ENCODE data around the gene TRMT11.
"Not testable (repeated sequence)": the region's sequence is repeated elsewhere in the genome, so short reads cannot be mapped to it uniquely, and the experiment has no call there.

The TRMT11 gene

DNA sequence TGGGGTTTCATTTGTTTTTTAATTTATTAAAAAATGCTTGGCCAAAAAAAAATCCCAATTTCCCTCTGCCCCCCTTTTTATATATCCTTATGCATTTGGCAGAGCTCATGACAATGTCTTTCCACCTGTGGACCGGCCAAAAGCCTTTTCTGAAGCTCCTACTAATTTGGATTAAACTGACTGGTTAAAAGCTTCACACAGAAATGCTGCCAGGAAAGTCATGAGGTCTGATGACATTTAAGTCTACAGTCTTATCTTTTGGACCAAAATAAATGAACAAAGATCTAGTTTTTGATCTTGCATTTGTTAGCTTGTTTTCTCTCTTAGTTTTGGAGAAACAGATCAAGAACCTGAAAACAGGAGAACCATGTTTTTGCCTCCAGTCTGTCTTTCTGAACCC, 66.1 kb downstream of the TRMT11 start:
- Histone ChIP-seq H3K4me1 (ENCODE audit: control insufficient read depth in 5 of 5, insufficient read depth in 5 of 5, low read length in 5 of 5) (peaks cover 2 to 38% (median 29%) of the 10 kb centered on the region in 5 donors), H3K27me3 (ENCODE audit: control insufficient read depth in 5 of 5, insufficient read depth in 4 of 5, low read length in 5 of 5) (no peaks in the 10 kb centered on the region), H3K9ac (ENCODE audit: low read length in 5 of 5) (no peak overlapping the region), H3K9me3 (ENCODE audit: control insufficient read depth in 5 of 5, low read length in 5 of 5) (no peaks in the 10 kb centered on the region), H3K27ac (ENCODE audit: low read depth, low read length) (peak overlapping the region; percentile 74), H3K36me3 (ENCODE audit: control insufficient read depth in 5 of 5, insufficient read depth in 5 of 5, low read length in 5 of 5) (peaks cover 0 to 14% (median 3%) of the 10 kb centered on the region in 5 donors), H3K4me3 (ENCODE audit: low read depth in 1 of 5, low read length in 5 of 5) (no peak overlapping the region)

DNA sequence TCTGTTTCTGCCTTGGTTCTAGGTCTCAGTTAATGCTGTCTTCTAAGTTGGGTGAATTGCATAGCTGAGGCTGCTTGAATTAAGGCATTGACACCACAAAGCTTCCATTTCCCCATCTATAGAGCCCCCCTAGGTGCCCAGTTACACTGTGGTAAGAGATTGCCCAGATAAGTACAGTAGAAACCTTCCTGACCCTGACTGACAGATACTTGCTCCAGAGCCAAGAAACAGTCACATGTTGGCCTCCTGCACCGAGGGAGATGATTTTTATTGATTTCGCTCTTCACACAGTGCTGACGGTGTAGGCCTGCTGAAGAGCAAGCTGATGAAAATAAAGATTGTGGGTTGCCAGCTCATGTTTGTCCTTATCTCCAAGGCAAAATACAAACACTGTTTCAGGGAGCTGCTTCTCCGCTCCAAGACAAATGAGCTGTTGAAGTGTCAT, 67.9 kb downstream of the TRMT11 start:
- Histone ChIP-seq H3K27me3 (ENCODE audit: control insufficient read depth in 5 of 5, insufficient read depth in 4 of 5, low read length in 5 of 5) (no peaks in the 10 kb centered on the region), H3K27ac (ENCODE audit: low read depth, low read length) (peak overlapping the region; percentile 39), H3K9me3 (ENCODE audit: control insufficient read depth in 5 of 5, low read length in 5 of 5) (no peaks in the 10 kb centered on the region), H3K4me3 (ENCODE audit: low read depth in 1 of 5, low read length in 5 of 5) (no peak overlapping the region), H3K9ac (ENCODE audit: low read length in 5 of 5) (no peak overlapping the region), H3K4me1 (ENCODE audit: control insufficient read depth in 5 of 5, insufficient read depth in 5 of 5, low read length in 5 of 5) (peaks cover 2 to 38% (median 29%) of the 10 kb centered on the region in 5 donors), H3K36me3 (ENCODE audit: control insufficient read depth in 5 of 5, insufficient read depth in 5 of 5, low read length in 5 of 5) (no peaks in the 10 kb centered on the region)

DNA sequence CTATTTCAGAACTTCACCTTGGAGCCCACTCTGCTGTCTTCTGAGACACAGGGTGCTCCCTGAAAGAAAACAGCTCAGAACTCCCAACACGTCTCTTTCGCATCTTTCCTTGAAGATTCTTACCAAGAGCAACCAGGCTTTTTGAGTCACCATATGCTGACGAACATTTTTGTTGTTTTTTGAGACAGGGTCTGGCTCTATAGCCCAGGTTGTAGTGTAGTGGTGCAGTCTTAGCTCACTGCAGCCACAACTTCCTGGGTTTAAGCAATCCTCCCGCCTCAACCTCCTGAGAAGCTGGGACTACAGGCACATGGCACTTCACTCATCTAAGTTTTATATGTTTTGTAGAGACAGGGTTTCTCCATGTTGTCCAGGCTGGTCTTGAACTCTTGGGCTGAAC, 68.5 kb downstream of the TRMT11 start:
- no peak overlapping the region for H3K9ac ChIP-seq (ENCODE audit: low read length in 5 of 5)
- H3K9me3 ChIP-seq (ENCODE audit: control insufficient read depth in 5 of 5, low read length in 5 of 5) = no peaks in the 10 kb centered on the region
- peaks cover 2 to 43% (median 32%) of the 10 kb centered on the region in 5 donors for H3K4me1 ChIP-seq (ENCODE audit: control insufficient read depth in 5 of 5, insufficient read depth in 5 of 5, low read length in 5 of 5)
- H3K4me3 ChIP-seq (ENCODE audit: low read depth in 1 of 5, low read length in 5 of 5) = no peak overlapping the region
- no peaks in the 10 kb centered on the region for H3K36me3 ChIP-seq (ENCODE audit: control insufficient read depth in 5 of 5, insufficient read depth in 5 of 5, low read length in 5 of 5)
- peak overlapping the region; percentile 22 for H3K27ac ChIP-seq (ENCODE audit: low read depth, low read length)
- no peaks in the 10 kb centered on the region for H3K27me3 ChIP-seq (ENCODE audit: control insufficient read depth in 5 of 5, insufficient read depth in 4 of 5, low read length in 5 of 5)

DNA sequence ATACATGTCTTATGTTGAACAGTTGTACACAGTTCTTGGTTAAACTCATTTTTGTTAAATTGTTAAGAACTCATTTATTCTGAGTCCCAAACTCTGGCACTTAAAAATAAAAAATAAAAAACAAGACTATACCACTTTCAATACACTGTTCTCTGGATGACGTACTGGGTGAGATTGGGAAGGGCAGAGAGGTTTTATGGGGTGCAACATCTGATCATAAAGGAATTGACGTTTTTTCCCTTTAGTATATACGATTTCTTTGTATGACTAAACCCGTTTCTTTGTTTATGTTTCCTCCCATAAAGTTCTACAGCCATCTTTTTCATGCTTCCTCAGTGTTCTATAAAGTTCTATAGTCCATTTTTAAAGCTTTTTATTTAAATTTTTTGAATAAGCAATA, 69.1 kb downstream of the TRMT11 start:
- H3K36me3 ChIP-seq (ENCODE audit: control insufficient read depth in 5 of 5, insufficient read depth in 5 of 5, low read length in 5 of 5) = peaks cover 0 to 2% (median 0%) of the 10 kb centered on the region in 5 donors
- no peak overlapping the region for H3K27ac ChIP-seq (ENCODE audit: low read depth, low read length)
- peaks cover 2 to 46% (median 37%) of the 10 kb centered on the region in 5 donors for H3K4me1 ChIP-seq (ENCODE audit: control insufficient read depth in 5 of 5, insufficient read depth in 5 of 5, low read length in 5 of 5)
- no peak overlapping the region for H3K4me3 ChIP-seq (ENCODE audit: low read depth in 1 of 5, low read length in 5 of 5)
- no peak overlapping the region for H3K9ac ChIP-seq (ENCODE audit: low read length in 5 of 5)
- no peaks in the 10 kb centered on the region for H3K9me3 ChIP-seq (ENCODE audit: control insufficient read depth in 5 of 5, low read length in 5 of 5)
- no peaks in the 10 kb centered on the region for H3K27me3 ChIP-seq (ENCODE audit: control insufficient read depth in 5 of 5, insufficient read depth in 4 of 5, low read length in 5 of 5)

DNA sequence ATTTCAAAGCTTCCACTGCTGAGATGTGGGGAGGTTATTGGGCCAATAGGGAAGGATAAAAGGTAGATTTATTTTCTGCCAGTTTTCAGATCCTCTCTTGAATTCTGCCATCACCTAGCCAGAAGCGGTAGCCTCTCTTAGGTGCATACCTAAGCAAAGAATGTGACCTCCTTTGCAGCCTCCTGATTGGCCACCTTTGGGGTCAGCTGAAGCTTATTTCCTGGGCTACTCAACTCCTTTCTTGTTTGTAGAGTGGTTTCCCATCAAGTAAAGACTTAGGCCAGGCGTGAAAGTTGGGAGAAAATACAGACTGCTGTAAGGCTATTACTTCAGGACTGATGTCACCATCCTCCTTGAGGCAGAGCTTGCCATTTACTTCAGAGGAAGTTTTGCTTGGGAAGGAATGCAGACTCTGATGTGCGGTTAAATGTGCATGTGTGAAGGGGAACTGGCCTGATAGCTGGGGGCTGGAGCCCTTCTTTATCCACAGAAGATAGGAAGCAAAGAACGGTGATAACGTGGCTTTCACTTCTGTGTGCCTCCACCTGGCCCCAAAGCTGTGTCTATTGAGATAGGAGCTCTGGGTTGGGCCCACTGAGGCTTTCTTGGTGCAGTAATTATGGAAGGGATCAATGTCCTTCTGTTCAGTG, 70.1 kb downstream of the TRMT11 start:
- Histone ChIP-seq H3K9ac (ENCODE audit: low read length in 5 of 5) (no peak overlapping the region), H3K4me1 (ENCODE audit: control insufficient read depth in 5 of 5, insufficient read depth in 5 of 5, low read length in 5 of 5) (peaks cover 2 to 42% (median 34%) of the 10 kb centered on the region in 5 donors), H3K27me3 (ENCODE audit: control insufficient read depth in 5 of 5, insufficient read depth in 4 of 5, low read length in 5 of 5) (no peaks in the 10 kb centered on the region), H3K36me3 (ENCODE audit: control insufficient read depth in 5 of 5, insufficient read depth in 5 of 5, low read length in 5 of 5) (peaks cover 0 to 2% (median 0%) of the 10 kb centered on the region in 5 donors), H3K9me3 (ENCODE audit: control insufficient read depth in 5 of 5, low read length in 5 of 5) (no peaks in the 10 kb centered on the region), H3K4me3 (ENCODE audit: low read depth in 1 of 5, low read length in 5 of 5) (no peak overlapping the region), H3K27ac (ENCODE audit: low read depth, low read length) (no peak overlapping the region)

DNA sequence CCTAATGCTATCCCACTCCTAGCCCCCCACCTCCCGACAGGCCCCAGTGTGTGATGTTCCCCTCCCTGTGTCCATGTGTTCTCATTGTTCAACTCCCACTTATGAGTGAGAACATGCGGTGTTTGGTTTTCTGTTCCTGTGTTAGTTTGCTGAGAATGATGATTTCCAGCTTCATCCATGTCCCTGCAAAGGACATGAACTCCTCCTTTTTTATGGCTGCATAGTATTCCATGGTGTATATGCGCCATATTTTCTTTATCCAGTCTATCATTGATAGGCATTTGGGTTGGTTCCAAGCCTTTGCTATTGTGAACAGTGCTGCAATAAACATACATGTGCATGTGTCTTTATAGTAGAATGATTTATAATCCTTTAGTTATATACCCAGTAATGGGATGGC, 71.7 kb downstream of the TRMT11 start:
- not testable (repeated sequence) for H3K4me3 ChIP-seq (ENCODE audit: low read depth in 1 of 5, low read length in 5 of 5); H3K9me3 ChIP-seq (ENCODE audit: control insufficient read depth in 5 of 5, low read length in 5 of 5)
- peaks cover 2 to 29% (median 21%) of the 10 kb centered on the region in 5 donors for H3K4me1 ChIP-seq (ENCODE audit: control insufficient read depth in 5 of 5, insufficient read depth in 5 of 5, low read length in 5 of 5)

DNA sequence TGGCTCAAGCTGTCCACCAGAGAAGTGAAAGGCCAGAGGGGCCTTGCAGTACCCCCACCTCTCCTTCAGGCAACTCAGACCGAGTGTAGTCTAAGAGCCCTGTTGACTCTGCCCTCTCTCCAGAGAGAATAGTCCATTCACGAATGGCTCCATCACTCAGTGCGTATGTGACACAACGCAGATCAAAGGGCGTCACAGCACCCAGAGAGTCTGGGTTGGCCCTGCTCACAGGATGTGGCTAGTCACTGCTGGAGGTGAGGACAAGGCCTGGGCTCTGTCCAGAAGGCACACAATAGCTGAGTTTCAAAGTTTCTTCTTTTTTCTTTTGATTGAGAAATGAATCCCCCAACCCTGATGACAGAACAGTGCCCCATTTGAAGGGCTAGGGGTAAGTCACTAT, 74.1 kb downstream of the TRMT11 start:
- Histone ChIP-seq H3K9me3 (ENCODE audit: control insufficient read depth in 5 of 5, low read length in 5 of 5) (no peaks in the 10 kb centered on the region), H3K9ac (ENCODE audit: low read length in 5 of 5) (no peak overlapping the region), H3K27ac (ENCODE audit: low read depth, low read length) (no peak overlapping the region), H3K4me3 (ENCODE audit: low read depth in 1 of 5, low read length in 5 of 5) (no peak overlapping the region), H3K4me1 (ENCODE audit: control insufficient read depth in 5 of 5, insufficient read depth in 5 of 5, low read length in 5 of 5) (peaks cover 0 to 24% (median 10%) of the 10 kb centered on the region in 5 donors), H3K27me3 (ENCODE audit: control insufficient read depth in 5 of 5, insufficient read depth in 4 of 5, low read length in 5 of 5) (no peaks in the 10 kb centered on the region), H3K36me3 (ENCODE audit: control insufficient read depth in 5 of 5, insufficient read depth in 5 of 5, low read length in 5 of 5) (peaks cover 0 to 2% (median 0%) of the 10 kb centered on the region in 5 donors)

More for the DNA sequence above, 71.7 kb downstream of the TRMT11 start:
- not testable (repeated sequence) for H3K27ac ChIP-seq (ENCODE audit: low read depth, low read length); H3K36me3 ChIP-seq (ENCODE audit: control insufficient read depth in 5 of 5, insufficient read depth in 5 of 5, low read length in 5 of 5); H3K27me3 ChIP-seq (ENCODE audit: control insufficient read depth in 5 of 5, insufficient read depth in 4 of 5, low read length in 5 of 5); H3K9ac ChIP-seq (ENCODE audit: low read length in 5 of 5)

DNA sequence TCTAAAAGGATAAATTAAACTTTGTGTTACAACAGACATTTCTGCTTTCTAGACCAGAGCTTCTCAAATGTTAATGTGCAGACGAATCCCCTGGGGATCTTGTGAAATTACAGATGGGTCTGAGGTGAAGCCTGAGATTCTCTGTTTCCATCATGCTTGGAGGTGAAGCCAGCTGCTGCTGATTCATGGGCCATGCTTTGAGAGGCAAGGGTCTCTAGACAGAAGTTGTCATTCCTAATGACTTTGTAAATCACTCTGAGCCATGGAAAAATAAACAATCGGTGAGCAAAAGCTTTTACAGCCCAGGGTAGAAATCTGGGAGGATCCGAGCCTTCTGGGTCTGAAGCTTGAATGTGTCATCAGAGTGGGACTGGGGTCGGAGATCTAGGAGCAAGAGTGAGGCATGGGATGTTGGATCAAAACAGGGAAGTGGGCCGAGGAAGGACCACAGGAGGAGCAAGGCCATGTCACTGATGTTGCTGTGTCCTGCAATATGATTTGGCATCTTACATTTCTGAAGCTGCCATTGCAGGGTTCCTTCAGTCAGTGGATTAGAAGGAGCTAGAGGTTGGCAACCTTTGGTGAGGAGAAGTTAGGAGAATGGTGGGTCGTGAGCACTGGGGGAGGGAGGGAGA, 77.3 kb downstream of the TRMT11 start:
- Histone ChIP-seq H3K4me1 (ENCODE audit: control insufficient read depth in 5 of 5, insufficient read depth in 5 of 5, low read length in 5 of 5) (peaks cover 0 to 24% (median 15%) of the 10 kb centered on the region in 5 donors), H3K9me3 (ENCODE audit: control insufficient read depth in 5 of 5, low read length in 5 of 5) (peaks cover 0 to 4% (median 0%) of the 10 kb centered on the region in 5 donors), H3K4me3 (ENCODE audit: low read depth in 1 of 5, low read length in 5 of 5) (no peak overlapping the region), H3K9ac (ENCODE audit: low read length in 5 of 5) (no peak overlapping the region), H3K36me3 (ENCODE audit: control insufficient read depth in 5 of 5, insufficient read depth in 5 of 5, low read length in 5 of 5) (peaks cover 0 to 2% (median 0%) of the 10 kb centered on the region in 5 donors), H3K27me3 (ENCODE audit: control insufficient read depth in 5 of 5, insufficient read depth in 4 of 5, low read length in 5 of 5) (no peaks in the 10 kb centered on the region), H3K27ac (ENCODE audit: low read depth, low read length) (peak overlapping the region; percentile 71)

DNA sequence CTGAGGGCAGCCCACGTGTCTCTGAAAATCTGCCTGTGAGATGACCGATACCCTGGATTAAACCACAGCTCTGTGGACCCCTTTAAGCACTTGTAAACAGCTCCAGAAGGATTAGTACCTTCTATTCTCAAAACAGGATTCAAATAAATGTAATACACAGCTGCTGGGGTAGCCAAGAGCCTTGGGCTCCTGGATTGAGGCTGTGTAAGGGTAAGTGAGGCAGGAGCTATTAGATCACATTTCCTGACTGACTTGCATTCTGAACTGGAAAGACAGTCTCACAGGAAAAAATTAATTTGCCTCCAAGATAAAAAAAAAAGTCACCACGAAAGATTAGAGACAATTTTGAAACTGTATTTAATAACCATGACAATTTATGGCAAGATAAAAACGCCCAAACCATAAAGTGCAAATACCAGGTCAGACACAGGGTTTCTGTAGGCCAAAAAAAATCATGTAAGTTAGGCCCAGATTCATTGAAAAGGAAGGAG, 78.0 kb downstream of the TRMT11 start:
- Histone ChIP-seq H3K9me3 (ENCODE audit: control insufficient read depth in 5 of 5, low read length in 5 of 5) (peaks cover 0 to 4% (median 0%) of the 10 kb centered on the region in 5 donors), H3K27ac (ENCODE audit: low read depth, low read length) (peak overlapping the region; percentile 71), H3K36me3 (ENCODE audit: control insufficient read depth in 5 of 5, insufficient read depth in 5 of 5, low read length in 5 of 5) (peaks cover 0 to 2% (median 0%) of the 10 kb centered on the region in 5 donors), H3K4me1 (ENCODE audit: control insufficient read depth in 5 of 5, insufficient read depth in 5 of 5, low read length in 5 of 5) (peaks cover 0 to 24% (median 15%) of the 10 kb centered on the region in 5 donors), H3K4me3 (ENCODE audit: low read depth in 1 of 5, low read length in 5 of 5) (no peak overlapping the region), H3K9ac (ENCODE audit: low read length in 5 of 5) (no peak overlapping the region), H3K27me3 (ENCODE audit: control insufficient read depth in 5 of 5, insufficient read depth in 4 of 5, low read length in 5 of 5) (no peaks in the 10 kb centered on the region)

DNA sequence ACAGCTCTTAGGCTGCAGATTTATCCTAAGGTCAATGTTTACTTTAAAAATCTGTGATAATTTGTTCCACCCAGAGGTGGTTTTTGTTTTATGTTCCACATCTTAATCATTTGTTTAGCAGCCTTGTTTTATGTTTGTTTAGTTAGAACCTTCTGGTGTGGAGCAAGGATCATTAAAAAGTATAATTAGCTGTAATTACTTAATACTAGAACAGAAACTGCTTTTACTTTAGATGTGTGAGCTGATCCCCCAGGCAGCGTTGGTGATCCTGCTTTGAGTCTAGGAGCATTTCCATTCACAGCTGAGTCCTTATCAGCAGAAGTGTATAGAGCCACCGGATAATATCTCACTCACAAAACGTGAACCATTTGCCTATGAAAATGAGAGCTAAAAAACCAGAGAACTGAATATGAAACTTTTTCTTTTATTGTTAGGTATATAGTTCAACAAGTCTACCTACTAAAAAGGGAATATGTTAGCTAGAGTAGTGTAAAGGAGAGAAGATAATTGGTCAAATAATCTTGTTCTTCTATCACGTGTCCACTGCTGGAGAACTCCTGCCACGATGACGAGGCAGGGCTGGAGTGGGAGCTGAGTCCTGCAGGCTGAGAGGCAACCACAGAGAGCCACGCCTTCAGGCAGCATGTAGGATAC, 78.5 kb downstream of the TRMT11 start:
- peaks cover 0 to 4% (median 0%) of the 10 kb centered on the region in 5 donors for H3K9me3 ChIP-seq (ENCODE audit: control insufficient read depth in 5 of 5, low read length in 5 of 5)
- no peak overlapping the region for H3K4me3 ChIP-seq (ENCODE audit: low read depth in 1 of 5, low read length in 5 of 5)
- H3K4me1 ChIP-seq (ENCODE audit: control insufficient read depth in 5 of 5, insufficient read depth in 5 of 5, low read length in 5 of 5) = peaks cover 0 to 20% (median 15%) of the 10 kb centered on the region in 5 donors
- H3K27ac ChIP-seq (ENCODE audit: low read depth, low read length) = peak overlapping the region; percentile 71
- peaks cover 0 to 2% (median 0%) of the 10 kb centered on the region in 5 donors for H3K36me3 ChIP-seq (ENCODE audit: control insufficient read depth in 5 of 5, insufficient read depth in 5 of 5, low read length in 5 of 5)
- no peaks in the 10 kb centered on the region for H3K27me3 ChIP-seq (ENCODE audit: control insufficient read depth in 5 of 5, insufficient read depth in 4 of 5, low read length in 5 of 5)
- no peak overlapping the region for H3K9ac ChIP-seq (ENCODE audit: low read length in 5 of 5)

Measured in subcutaneous abdominal adipose tissue (tissue), 5 donors.